GM12872 (cell line): ENCODE results near the gene MYO1C.

Experiments used
- TF ChIP-seq, protein P1 (sequence below): IDR thresholded peaks from 3 replicates; pipeline ENCODE4 v1.5.1; 2011; ENCODE audit warnings: low read depth, mild to moderate bottlenecking, low read length, moderate library complexity; ENCODE audit not compliant: insufficient read depth

Gene MYO1C

DNA sequence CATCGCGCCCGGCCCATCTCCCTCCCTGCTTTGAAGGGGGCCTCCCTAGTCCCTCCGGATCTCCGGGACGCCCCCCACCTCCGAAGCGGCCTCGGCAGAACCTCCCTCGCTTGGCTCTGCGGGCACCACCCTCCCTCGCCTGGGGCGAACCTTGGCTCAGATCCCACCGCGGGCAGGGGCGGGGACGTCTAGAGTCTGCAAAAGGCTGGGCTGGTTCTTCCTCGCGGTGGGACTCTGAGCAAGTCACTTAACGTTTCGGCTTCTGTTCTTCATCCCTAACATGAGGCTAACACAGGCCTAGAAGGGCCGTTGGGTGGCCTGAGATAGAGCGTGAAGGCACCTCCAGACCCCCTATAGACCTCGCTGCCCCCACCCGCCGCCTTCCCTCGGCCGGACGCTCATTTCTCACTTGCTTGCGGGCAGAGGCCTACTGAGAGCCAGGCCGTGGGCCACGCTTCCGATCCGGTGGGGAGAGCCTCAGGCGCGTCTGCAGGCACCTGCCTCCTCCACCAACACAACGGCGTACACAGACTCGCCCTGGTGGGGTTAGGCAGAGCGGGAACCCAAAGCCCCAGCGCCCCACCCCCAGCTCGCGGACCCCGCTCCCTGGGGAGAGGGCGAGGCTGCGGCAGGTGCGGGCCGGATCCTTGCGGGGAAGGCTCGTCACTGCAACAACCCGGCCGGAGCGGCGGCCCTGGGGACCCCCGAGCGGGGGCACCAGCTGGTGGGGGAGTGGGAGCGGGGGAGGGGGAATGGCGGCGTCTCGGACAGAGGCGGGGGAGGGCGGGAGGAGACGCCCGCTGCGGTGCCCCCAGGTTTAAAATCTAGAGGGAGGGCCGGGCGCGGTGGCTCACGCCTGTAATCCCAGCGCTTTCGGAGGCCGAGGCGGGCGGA is 5.4 kb downstream of the MYO1C start:
- TF ChIP-seq, protein P1, sequence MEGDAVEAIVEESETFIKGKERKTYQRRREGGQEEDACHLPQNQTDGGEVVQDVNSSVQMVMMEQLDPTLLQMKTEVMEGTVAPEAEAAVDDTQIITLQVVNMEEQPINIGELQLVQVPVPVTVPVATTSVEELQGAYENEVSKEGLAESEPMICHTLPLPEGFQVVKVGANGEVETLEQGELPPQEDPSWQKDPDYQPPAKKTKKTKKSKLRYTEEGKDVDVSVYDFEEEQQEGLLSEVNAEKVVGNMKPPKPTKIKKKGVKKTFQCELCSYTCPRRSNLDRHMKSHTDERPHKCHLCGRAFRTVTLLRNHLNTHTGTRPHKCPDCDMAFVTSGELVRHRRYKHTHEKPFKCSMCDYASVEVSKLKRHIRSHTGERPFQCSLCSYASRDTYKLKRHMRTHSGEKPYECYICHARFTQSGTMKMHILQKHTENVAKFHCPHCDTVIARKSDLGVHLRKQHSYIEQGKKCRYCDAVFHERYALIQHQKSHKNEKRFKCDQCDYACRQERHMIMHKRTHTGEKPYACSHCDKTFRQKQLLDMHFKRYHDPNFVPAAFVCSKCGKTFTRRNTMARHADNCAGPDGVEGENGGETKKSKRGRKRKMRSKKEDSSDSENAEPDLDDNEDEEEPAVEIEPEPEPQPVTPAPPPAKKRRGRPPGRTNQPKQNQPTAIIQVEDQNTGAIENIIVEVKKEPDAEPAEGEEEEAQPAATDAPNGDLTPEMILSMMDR: no peak

DNA sequence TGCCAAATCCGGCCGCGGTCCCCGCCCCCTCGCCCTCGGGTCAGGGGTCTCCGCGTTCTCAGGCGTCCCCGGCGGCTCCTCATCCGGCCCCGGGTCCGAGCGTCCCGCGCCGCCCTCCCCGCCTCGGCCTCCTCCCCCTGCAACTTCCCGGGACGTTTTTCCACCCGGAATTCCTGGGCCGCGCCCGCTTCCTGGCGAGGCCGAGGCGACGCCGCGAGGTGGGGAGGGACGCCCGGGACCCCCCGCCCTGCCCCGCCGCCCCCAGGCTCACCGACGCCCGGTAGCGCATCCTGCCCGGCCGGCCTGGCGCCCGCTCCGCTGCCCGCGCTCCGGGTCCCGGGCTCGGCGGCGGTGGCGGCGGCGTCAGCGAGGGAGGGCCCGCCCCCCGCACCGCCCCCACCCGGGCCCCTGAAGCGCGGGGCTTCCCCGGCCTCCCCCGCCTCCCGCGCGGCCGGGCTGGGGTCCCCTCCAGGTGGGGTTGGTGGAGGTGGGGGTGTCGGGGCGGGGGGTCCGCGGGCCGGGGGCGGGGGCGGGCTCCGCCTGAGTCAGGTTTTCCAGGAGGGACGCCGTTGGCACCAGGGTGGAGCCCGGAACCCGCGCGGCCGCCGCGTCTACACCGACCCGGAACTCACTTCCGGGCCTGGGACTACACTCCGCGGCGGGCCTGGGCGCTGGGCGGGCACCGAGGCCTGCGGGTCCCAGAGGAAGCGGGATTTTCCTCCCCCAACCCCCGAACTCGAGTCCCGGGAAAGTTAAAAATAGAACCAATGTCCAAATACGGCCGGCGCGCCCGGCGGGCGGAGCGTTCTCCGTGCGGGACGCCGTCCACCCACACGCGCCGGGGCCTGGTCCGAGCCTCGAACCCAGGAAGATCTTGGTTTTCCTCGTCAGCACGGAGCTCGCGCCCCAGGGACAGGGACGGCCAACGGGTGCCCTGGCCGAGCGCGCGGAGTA is 6.8 kb downstream of the MYO1C start:
- TF ChIP-seq, protein P1: no peak

DNA sequence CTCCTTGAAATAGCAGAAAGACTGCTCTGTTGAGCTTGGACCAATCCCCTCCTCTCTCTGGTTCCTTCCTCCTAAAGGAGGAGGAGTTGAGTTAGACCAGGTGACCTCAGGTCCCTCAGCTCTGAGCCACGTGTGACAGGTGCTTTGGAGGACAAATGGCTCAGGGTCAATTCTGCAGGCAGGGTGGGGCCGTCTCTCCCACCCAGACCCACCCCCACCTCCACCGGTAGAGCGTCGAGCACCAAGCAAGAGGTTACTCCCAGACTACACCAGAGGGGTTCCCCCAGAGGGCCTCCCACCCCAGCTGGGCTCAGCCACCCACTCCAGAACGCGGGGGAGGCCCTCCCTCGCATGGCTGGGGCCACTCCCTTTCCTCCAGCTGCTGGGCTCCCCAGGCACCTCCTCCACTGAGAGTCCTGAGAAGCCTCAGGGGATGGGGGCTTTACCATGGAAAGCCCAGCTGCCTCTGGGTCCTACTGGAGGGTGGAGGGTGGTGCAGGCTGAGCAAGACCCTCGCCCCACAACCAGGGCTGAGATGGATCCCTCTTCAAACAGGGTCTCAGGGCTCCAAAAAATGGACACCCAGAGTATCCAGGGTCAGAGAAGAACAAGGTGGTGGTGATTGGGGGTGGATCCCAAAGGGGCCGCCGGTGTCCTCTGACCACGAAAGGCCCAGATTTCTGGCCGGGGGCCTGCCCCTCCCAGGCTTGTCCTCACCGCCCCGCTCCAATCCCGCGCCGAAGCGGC is 7.6 kb downstream of the MYO1C start:
- TF ChIP-seq, protein P1: peak; percentile 42; the same call in 2 of the 3 replicates

DNA sequence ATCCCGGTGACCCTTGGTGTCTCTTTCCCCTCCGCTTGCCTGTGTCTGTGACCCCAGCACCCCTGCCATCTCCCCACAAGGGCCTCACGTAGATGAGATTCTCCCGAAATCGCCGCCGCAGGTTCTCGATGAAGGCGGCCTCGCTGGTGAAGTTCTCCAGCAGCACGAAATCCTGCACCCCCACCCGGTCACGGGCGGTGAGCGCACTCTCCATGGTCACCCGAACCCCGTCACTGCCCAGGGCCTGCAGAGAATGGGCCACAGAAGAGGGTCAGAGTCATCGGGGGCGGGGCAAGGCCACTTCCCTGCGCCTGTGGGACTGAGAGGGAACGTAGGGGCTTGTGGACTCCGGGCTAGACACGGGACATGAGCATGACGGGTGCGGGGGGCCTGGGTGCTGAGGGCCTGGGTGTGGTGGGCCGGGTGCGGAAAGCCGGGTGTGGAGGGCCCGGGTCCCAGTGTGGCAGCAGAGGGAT is 8.4 kb downstream of the MYO1C start:
- TF ChIP-seq, protein P1: no peak

DNA sequence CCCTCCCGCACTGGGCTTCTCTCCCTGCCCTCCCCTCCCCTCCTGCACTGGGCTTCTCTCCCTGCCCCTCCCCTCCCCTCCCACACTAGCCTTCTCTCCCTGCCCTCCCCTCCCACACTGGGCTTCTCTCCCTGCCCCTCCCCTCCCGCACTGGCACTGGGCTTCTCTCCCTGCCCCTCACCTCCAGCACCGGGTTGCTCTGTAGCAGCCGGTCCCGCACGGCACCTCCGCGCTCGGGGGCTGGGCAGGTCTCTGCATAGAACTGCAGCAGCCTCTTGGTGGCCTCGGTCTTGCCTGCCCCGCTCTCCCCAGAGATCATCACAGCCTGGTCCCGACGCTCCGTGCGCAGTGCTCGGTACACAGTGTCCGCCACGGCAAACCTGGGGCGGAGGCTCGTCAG is 9.8 kb downstream of the MYO1C start:
- TF ChIP-seq, protein P1: no peak

DNA sequence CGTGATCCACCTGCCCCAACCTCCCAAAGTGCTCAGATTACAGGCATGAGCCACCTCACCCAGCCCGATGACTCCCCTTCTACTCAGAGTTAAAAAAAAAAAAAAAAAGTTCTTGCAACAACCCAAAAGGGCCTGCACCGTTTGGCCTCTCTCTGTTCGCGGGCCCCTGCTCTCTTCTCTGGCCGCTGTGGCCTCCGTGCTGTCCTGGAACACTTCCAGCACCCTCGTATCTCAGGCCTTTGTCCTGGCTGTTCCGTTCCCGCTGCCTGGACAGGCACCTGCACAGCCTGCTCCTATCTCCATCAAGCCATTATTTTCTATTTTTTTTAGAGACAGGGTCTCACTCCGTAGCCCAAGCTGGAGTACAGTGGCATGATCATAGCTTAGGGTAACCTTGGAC is 10.8 kb downstream of the MYO1C start:
- TF ChIP-seq, protein P1: no peak
